Measurements from ENCODE around the gene CCDC27.
"Not testable (repeated sequence)": the region's sequence is repeated elsewhere in the genome, so short reads cannot be mapped to it uniquely, and the experiment has no call there.

Gene CCDC27

DNA sequence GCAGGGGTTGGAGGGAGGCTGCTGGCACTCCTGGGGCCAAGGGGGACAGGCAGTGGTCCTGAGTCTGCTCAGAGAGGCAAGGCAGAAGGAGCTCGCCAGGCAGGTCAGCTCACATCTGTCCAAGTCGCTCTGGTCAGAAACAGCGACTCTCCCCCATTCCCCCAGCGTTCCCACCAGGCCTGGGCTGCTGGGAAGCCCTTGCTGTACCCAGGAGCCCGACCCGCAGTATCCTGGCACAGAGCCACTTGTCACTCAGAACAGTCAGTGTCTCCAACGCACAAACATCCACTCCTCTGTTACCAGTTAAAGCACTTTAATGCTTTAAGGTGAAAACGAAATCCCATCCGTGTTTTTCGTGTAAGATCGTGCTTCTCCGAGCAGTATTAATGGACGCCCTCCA lies 16.6 kb upstream of the CCDC27 start:
- DNase-seq (ENCODE audit: low read depth in 2 of 2) = no peak

DNA sequence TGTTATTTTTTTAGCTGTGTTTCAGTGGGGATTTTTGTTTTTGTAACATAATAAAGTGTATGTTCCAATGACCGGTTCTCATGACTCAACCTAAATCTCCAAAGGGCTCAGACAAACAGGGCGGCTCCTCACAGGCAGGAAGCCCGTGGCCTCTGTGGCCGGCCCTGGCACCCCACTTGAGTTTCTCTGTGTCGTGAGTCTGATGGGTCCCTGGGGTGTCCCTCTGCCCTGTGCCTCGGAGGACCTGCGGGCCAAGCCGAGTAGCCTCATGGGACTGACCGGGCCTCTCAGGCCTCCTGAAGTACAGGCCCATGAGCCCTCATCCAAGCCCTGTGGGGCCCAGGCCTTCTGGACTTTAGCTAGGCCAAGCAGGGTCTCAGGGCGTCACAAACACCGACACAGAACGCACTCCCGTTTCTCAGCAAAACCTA lies 16.1 kb upstream of the CCDC27 start:
- DNase-seq (ENCODE audit: low read depth in 2 of 2) = no peak

- DNase-seq (ENCODE audit: low read depth in 2 of 2) = no peak
These were observed 15.5 kb upstream of the CCDC27 start for GRCh38 chr1:3736708-3737107.

GRCh38 chr1:3738943-3739342 lies 13.3 kb upstream of the CCDC27 start:
- DNase-seq (ENCODE audit: low read depth in 2 of 2) = no peak

DNA sequence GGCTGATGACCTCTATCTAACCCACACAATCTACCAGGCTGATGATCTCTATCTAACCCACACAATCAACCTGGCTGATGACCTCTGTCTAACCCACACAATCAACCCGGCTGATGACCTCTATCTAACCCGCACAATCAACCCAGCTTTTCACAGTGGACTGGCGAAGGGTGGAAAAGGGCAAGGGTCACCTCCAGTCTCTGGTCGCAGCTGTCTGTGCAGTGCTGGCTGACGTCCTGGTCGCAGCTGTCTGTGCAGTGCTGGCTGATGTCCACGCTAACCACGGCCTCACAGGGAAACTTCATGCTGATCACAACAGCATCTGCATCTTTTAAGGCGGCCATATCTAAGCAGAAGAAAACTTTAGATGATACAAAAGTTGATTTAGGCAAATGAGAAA lies 12.2 kb upstream of the CCDC27 start:
- no peak for DNase-seq (ENCODE audit: low read depth in 2 of 2)

DNA sequence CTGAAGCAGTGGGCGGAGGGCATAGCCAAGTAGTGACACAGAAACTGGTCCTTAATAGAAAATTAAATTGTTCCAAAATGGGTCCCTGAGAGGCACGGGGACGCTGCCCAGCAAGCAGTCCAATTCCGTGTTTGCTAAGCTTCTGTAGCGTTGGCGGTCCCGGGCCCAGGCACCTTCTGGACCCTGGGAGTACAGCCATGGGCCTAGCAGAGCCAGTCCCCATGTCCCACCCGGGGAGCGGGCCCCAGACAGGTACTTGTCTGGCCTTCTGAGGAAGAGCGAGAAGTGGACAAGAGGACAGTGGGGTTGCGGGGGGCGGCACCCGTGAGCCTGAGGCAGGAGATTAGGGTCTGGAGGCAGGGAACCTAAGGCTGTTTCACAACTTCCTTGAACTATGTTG lies 11.5 kb upstream of the CCDC27 start:
- no peak for DNase-seq (ENCODE audit: low read depth in 2 of 2)

DNA sequence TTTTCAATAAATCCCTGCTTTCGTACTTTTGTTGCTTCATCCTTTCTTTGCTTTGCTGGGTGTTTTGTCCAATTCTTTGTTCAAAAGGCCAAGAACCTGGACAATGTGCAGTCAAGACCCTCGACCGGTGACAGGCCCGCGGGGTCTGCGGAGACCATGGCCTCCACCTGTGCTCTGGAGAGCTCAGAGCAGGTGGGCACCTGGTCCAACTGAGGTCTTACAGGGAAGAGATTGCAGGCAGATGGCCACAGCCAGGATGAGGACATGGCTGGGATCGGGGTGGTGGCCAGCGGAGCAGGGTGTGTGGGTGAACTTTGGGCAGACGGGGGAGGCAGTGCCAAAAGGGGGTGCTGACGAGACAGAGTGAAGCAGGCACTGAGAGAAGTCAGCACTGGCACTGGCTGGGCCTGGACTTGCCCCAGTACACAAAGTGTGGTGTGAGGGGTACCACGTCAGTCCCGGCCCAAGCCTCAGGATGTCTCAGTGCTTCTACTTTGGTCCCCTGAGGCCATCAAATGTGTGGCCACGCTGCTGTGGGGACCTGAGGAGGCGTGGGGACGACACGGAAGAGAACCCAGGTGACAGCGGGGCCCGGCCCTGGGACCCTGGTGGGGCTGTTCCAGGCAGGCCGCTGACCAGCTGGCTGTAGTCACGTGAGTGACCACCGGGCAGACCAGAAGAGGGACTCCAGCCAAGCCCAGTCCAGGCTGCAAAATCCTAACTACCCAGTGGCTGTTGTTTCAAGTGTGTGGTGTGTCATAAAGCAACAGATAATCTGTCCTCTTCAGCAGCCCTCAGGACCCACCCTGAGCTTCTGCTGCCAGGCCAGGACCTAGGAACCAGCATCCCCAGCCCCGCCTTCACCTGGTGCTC lies 10.4 kb upstream of the CCDC27 start:
- DNase-seq (ENCODE audit: low read depth in 2 of 2) = no peak

GRCh38 chr1:3742439-3743298 lies 9.6 kb upstream of the CCDC27 start:
- DNase-seq (ENCODE audit: low read depth in 2 of 2) = no peak

GRCh38 chr1:3743421-3743820 lies 8.8 kb upstream of the CCDC27 start:
- no peak for DNase-seq (ENCODE audit: low read depth in 2 of 2)

- DNase-seq (ENCODE audit: low read depth in 2 of 2) = no peak
These were observed 8.4 kb upstream of the CCDC27 start for GRCh38 chr1:3743826-3744225.

DNA sequence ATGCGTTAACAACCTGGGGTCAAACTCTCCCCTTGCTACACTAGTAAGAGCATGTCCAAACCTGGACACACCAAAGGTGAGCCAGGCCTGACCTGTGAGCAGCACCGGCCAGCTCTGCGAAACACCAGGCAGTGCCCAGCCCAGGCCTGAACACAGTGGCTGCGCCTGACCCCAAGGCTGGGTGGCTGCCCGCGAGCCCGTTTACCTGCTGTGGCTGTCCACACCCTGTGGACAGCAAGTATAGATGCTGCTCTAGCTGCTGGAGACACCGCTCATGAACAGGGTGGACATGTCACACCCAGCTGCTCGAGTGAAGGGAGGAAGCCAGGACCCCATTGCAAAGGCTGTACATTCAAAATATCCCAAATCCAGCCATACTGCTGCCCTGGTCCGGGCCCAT lies 7.6 kb upstream of the CCDC27 start:
- no peak for DNase-seq (ENCODE audit: low read depth in 2 of 2)

DNA sequence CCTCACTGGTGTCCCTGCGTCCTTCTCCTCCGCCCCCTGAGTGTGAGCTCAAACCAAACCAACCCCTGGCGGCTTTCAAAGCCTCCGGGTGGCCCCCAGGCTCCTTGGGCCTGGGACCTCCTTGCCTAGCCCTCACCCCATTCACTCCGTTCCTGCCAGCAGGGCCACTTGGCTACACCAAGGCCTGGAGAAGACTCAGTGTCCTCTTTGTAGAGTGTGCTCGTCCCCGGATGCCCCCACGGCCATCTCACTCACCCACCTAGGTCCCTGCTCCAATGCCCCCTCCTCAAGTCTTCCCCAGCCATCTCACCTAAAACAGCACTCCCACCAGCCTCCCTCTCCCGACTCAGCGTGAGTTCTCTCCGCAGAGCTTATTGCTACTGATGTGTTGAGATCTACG lies 7.2 kb upstream of the CCDC27 start:
- DNase-seq (ENCODE audit: low read depth in 2 of 2) = no peak

GRCh38 chr1:3745590-3746381 lies 6.5 kb upstream of the CCDC27 start:
- DNase-seq (ENCODE audit: low read depth in 2 of 2) = no peak

DNA sequence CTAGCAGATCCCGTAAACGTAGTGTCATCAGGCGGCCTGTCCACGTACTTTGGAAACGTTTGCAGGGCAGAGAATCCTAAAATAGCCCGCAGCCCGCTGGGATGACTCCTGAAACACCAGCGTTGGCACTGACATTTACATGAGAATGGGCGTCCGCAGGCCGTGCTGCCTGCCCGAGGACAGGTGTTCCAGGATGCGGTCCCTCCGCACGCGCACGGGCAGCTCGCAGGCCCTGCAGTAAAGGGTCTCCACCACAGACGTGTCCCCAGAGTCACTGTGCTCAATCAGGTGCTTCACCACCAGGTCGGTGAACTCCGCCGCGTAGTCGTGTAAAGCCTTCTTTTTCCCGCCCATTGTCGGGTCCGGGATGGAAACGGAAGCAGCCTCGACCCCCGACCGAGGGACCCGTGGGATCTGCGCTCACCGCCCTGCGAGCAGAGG lies 5.8 kb upstream of the CCDC27 start:
- no peak for DNase-seq (ENCODE audit: low read depth in 2 of 2)

DNA sequence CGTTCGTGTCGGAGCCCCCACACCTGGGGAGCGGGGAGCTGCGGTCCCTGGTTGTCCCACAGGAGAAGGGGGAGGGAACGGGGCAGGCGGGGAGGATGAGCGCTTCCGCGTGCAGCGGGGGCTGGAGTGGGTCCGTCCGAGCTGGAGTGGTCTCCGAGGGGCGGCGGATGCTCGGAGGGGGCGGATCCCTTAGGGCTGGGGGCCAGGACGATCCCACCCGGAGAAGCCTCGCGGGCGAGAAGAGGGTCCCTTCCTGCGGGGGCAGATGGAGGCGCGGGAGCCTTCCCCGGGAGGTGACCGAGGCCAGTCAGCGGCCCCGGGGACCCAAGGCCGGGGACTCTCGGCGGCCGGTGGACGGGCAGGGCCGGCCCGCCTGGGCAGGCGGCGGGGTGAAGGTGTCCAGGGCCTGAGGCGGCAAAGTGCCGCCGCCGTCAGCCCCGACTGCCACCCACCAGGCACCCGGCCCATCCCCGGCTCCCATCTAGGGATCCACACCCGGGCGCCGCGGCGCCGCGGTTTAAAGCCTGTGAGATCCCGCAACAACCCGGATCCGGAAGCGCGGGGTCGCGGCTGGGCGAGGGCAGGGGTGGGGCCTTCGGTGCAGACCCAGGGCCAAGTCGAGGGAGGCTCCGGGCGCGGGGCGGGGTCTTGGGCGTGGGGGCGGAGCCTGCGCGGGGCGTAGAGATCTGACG lies 5.3 kb upstream of the CCDC27 start:
- DNase-seq (ENCODE audit: low read depth in 2 of 2) = peak; percentile 64 to 81

DNA sequence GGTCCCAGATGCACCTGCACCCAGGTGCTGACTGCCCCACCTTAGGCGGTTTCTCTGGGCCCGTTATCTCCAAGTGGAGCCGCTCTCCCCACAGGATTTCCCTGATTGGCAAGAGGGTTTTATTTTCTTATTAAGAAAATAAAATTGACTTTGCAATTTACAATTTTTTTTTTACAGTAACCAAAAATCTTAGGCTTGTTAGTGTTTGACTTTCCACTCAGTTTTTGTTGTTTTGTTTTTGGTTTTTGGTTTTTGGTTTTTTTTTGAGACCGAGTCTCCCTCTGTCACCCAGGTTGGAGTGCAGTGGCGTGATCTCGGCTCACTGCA lies 4.8 kb upstream of the CCDC27 start:
- no peak for DNase-seq (ENCODE audit: low read depth in 2 of 2)

DNA sequence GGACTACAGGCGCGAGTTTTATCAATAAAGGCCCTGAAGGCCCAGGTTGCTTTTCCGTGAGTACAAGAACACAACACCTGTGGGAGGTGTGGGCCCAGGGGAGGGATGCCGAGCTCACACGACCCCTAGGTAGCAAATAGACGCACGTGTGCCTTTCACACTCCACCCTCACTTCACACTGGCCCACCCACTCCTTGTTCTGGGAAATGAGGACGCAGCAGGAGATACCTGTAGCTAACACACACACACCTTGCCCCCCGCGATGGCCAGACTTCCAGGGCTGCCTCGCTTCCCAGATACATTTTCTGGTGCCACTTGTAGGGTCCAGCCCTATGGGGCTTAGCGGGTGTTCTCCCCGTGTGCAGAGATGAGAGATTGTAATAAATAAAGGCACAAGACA lies 4.3 kb upstream of the CCDC27 start:
- DNase-seq (ENCODE audit: low read depth in 2 of 2) = no peak

DNA sequence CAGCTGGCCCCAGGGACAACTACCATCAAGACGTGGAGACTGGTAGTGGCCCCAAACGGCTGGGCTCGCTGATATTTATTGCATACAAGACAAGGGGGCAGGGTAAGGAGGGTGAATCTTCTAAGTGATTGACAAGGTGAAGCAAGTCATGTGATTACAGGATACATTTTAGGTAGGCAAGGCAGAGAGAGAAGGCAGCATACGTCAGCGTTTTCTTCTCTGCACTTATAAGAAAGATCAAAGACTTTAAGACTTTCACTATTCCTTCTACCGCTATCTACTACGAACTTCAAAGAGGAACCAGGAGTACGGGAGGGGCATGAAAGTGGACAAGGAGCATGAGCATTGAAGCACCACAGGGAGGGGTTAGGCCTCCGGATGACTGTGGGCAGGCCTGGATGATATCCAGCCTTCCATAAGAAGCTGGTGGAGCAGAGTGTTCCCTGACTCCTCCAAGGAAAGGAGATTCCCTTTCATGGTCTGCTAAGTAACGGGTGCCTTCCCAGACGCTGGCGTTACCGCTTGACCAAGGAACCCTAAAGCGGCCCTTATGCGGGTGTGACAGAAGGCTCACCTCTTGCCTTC lies 3.8 kb upstream of the CCDC27 start:
- not testable (repeated sequence) for DNase-seq (ENCODE audit: low read depth in 2 of 2)

GRCh38 chr1:3749512-3749911 lies 2.7 kb upstream of the CCDC27 start:
- no peak for DNase-seq (ENCODE audit: low read depth in 2 of 2)

DNA sequence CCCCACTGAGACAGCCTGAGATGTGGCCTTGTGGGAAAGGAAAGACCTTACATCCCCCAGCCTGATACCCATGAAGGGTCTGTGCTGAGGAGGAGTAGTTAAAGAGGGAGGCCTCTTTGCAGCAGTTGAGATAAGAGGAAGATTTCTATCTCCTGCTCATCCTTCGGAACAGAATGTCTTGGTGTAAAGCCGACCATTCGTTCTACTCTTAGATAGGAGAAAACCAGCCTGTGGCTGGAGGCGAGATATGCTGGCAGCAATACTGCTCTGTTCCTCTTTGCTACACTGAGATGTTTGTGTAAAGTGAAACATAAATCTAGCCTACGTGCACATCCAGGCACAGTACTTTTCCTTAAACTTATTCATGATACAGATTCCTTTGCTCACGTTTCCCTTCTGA lies 1.5 kb upstream of the CCDC27 start:
- DNase-seq (ENCODE audit: low read depth in 2 of 2) = no peak

Measured in stimulated activated CD8-positive, alpha-beta memory T cell treated with anti-CD3 and anti-CD28 coated beads, Interleukin-7, amount 100 ng/mL, for 4 hours (primary cell).